Measurements from ENCODE around the gene UFD1. TPM values are rescaled to one million over a fixed set of nuclear protein-coding genes. Genes with fewer than 3 reads are reported as not detected.

Gene UFD1
- polyA plus RNA-seq, 3 donors: 39.6 to 73.8 (median 73.4) TPM

- WGBS, 3 donors: 73 to 91% (median 89%) methylated on average over 12 of the region's 12 CpGs
Observed at GRCh38 chr22:19517919-19518611, 39.1 kb upstream of the UFD1 start.

GRCh38 chr22:19517171-19517500 lies 38.1 kb upstream of the UFD1 start:
- 93 to 97% (median 97%) methylated on average over 10 of the region's 10 CpGs for whole genome bisulfite sequencing, 3 donors
- no peak overlapping the region for H3K27ac ChIP-seq (ENCODE audit: low read depth, low read length)

More at GRCh38 chr22:19517919-19518611, 39.1 kb upstream of the UFD1 start:
- H3K27ac ChIP-seq (ENCODE audit: low read depth, low read length): no peak overlapping the region

- H3K27ac ChIP-seq (ENCODE audit: low read depth, low read length): no peak overlapping the region
- WGBS, 3 donors: 94 to 97% (median 95%) methylated on average over 19 of the region's 19 CpGs
Observed at GRCh38 chr22:19516378-19517170, 37.6 kb upstream of the UFD1 start.

GRCh38 chr22:19515654-19516377 lies 36.8 kb upstream of the UFD1 start:
- H3K27ac ChIP-seq (ENCODE audit: low read depth, low read length): no peak overlapping the region
- WGBS, 3 donors: 93 to 97% (median 97%) methylated on average over 12 of the region's 12 CpGs

- no peak overlapping the region for H3K27ac ChIP-seq (ENCODE audit: low read depth, low read length)
- 91 to 93% (median 92%) methylated on average over 14 of the region's 14 CpGs for WGBS, 3 donors
Observed at GRCh38 chr22:19514831-19515565, 36.0 kb upstream of the UFD1 start.

- H3K27ac ChIP-seq (ENCODE audit: low read depth, low read length): no peak overlapping the region
- 50 to 78% (median 76%) methylated on average over 2 of the region's 2 CpGs for WGBS, 3 donors
Observed at GRCh38 chr22:19513823-19514222, 34.8 kb upstream of the UFD1 start.

GRCh38 chr22:19510919-19511341 lies 31.9 kb upstream of the UFD1 start:
- no peak overlapping the region for H3K27ac ChIP-seq (ENCODE audit: low read depth, low read length)

GRCh38 chr22:19509923-19510322 lies 30.9 kb upstream of the UFD1 start:
- WGBS, 3 donors: 94 to 97% (median 94%) methylated on average over 2 of the region's 2 CpGs
- H3K27ac ChIP-seq (ENCODE audit: low read depth, low read length): no peak overlapping the region

More at GRCh38 chr22:19510919-19511341, 31.9 kb upstream of the UFD1 start:
- 73 to 97% (median 90%) methylated on average over 2 of the region's 2 CpGs for WGBS, 3 donors

- H3K27ac ChIP-seq (ENCODE audit: low read depth, low read length): no peak overlapping the region
- 79 to 90% (median 85%) methylated on average over 3 of the region's 3 CpGs for WGBS, 3 donors
Observed at GRCh38 chr22:19509191-19509590, 30.2 kb upstream of the UFD1 start.

- no peak overlapping the region for H3K27ac ChIP-seq (ENCODE audit: low read depth, low read length)
- 88 to 98% (median 95%) methylated on average over 10 of the region's 10 CpGs for WGBS, 3 donors
Observed at GRCh38 chr22:19508024-19508776, 29.2 kb upstream of the UFD1 start.

- H3K27ac ChIP-seq (ENCODE audit: low read depth, low read length): no peak overlapping the region
- 93 to 98% (median 98%) methylated on average over 4 of the region's 4 CpGs for WGBS, 3 donors
Observed at GRCh38 chr22:19507534-19507861, 28.5 kb upstream of the UFD1 start.

- no peak overlapping the region for H3K27ac ChIP-seq (ENCODE audit: low read depth, low read length)
- WGBS, 3 donors: 85 to 95% (median 91%) methylated on average over 10 of the region's 10 CpGs
Observed at GRCh38 chr22:19506212-19506611, 27.2 kb upstream of the UFD1 start.

- 88 to 98% (median 98%) methylated on average over 5 of the region's 5 CpGs for WGBS, 3 donors
- H3K27ac ChIP-seq (ENCODE audit: low read depth, low read length): no peak overlapping the region
Observed at GRCh38 chr22:19505735-19506126, 26.7 kb upstream of the UFD1 start.

GRCh38 chr22:19504900-19505734 lies 26.1 kb upstream of the UFD1 start:
- no peak overlapping the region for H3K27ac ChIP-seq (ENCODE audit: low read depth, low read length)
- WGBS, 3 donors: 80 to 93% (median 85%) methylated on average over 18 of the region's 18 CpGs

GRCh38 chr22:19503869-19504268 lies 24.9 kb upstream of the UFD1 start:
- WGBS, 3 donors: 88 to 92% (median 89%) methylated on average over 9 of the region's 9 CpGs

GRCh38 chr22:19503367-19503766 lies 24.4 kb upstream of the UFD1 start:
- H3K27ac ChIP-seq (ENCODE audit: low read depth, low read length): no peak overlapping the region
- WGBS, 3 donors: 83 to 89% (median 85%) methylated on average over 7 of the region's 7 CpGs

More at GRCh38 chr22:19503869-19504268, 24.9 kb upstream of the UFD1 start:
- no peak overlapping the region for H3K27ac ChIP-seq (ENCODE audit: low read depth, low read length)

GRCh38 chr22:19501897-19502447 lies 23.0 kb upstream of the UFD1 start:
- H3K27ac ChIP-seq (ENCODE audit: low read depth, low read length): no peak overlapping the region
- WGBS, 3 donors: 88 to 93% (median 88%) methylated on average over 3 of the region's 3 CpGs
